ENCODE measurements around the gene BRD9.
"Not testable (repeated sequence)": the region's sequence is repeated elsewhere in the genome, so short reads cannot be mapped to it uniquely, and the experiment has no call there.

Gene BRD9

DNA sequence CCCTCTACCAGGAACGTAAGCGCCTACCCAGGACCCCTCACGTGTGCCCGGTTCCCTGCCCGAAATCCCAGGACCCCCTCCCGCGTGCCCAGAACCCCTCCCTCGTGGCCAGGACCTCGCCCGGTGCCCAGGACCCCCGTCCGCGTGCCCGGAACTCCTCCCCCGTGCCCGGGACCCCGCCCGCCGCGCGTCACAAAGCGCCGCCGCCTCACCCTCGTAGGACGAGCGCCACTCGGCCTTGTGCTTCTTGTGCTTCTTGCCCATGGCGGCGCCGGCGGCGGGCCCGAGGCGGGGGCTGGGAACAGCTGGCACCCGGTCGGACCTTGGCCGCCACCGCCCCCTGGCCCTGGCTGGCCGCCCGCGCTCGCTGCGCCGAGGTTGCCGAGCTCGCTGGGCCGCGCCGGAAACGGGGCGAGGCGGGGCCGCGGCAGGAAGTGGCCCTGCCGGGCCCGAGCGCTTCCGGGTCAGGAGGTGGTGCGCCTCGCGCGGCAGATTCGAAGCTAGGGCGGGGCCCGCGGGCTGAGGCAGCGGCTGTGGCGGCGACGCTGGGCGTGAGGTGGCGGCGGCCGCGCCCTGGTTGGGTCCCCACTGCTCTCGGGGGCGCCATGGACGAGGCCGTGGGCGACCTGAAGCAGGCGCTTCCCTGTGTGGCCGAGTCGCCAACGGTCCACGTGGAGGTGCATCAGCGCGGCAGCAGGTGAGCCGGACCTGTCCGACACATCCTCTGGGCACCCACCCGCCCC is at the start of gene BRD9, which contains the start of gene TRIP13:
Gene BRD9 (minus strand): TSS at position 408 of the 743 bp plus-strand sequence. CDS start 144 bp downstream, at position 264.
Gene TRIP13 (plus strand): TSS at position 491 of the 743 bp plus-strand sequence. CDS start 115 bp downstream, at position 606.
- peak; percentile 4 to 89 for DNase-seq

DNA sequence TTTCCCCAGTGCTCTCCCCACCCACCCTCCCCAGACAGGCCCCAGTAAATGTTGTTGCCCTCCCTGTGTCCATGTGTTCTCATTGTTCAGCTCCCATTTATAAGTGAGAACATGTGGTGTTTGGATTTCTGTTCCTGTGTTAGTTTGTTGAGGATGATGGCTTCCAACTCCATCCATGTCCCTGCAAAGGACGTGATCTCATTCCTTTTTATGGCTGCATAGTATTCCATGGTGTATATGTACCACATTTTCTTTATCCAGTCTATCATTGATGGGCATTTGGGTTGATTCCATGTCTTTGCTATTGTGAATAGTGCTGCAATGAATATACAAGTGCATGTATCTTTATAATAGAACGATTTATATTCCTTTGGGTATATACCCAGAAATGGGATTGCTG is 48.1 kb upstream of the BRD9 start:
- not testable (repeated sequence) for DNase-seq

DNA sequence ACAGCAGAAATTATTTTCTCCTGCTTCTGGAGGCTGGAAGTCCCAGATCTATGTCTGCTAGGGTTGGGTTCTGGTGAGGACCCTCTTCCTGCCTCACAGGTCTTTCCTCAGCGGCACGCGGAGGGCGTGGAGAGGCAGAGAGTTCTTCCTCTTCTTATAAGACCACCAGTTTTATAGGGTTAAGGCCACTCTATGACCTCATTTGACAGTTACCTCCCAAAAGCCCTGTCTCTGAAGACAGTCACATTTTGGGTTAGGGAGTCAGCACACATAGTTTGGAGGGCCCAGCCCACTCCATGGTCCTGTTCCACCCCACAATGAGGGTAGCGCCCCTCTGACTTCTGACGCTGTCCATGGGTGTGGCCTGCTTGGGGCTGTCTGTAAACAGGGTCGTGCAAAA is 46.8 kb upstream of the BRD9 start:
- DNase-seq: no peak

DNA sequence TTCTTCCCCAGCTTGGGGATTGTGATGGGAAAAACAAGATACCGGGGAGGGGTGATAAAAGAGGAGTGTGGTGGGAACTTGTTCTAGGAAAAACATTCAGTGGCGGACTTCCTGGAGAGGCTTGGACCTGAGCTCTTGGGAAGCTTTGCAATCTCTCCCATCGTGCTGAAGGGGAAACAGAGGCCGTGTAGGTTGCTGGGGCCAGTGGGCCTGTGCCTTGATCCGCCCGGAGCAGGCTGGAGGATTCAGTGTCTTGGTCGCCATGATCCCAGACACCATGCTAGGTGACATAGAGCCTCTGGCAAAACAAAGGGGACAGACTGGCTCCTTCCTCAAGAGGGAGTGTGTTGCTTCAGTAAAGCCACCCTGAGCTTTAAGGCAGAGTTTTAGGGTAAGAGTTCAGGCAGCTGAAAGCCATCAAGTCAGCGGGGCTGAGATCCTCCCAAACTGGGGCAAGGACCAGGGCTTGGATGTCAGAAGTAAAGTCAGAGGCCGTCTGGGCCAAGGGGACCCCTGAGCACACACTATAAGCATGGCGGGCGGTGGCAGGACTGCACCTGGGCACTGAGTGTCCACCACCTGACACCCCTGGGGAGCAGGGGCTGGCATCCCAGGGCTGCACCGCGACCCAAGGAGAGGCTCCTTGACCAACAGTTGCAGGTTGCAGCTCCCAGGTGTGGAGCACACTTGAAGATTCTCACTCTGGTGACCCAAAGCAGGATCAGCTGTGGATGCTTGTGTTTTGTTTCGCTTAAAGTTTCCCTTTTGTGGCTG is 44.7 kb upstream of the BRD9 start:
- no peak for DNase-seq

DNA sequence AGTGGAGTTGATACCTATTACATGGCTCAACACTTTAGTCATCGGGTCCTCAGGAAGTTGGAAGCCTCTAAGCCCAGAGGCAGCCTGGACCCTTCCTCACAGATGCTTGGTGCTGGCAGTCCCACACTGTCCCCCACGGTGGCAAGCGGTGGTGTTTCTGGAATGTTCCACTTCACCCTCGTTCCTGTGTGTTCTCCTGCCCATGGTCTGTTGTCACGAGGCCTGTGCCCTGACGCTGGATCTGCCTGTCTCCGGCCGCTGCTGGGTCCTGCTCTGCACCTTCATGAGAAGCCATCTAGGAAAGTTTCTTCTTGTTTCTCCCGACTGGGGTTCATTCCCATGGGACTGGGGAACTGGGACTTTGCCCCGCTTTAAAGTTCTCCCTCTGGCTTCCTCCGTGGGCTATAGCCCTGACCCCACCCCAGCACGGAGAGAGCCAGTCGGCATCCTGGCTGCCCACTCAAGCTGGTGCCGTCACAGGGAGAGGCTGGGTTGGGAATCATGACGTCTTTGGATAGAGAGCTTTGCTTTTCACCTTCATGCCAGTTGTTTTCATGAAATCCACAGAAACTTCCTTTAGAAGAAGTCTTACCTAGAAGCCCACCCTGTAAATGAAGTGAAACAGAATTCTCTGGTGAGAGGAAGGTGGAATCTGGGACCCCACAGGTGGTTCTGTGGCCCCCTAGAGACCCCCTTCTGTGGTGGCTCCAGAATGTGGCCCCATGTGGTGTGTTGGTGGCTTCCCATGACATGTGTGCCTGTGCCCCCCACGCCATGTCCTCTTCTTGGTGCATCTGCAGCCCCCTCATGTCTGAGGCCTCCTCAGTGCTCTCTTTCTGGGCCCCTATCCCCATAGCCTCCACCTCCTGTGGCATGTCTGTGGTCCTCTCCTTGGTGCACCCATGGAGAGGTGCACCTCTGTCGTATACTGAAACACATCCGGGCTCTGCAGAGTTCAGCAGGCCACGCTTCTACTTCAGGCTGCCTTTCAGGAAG is 43.8 kb upstream of the BRD9 start:
- DNase-seq: no peak

DNA sequence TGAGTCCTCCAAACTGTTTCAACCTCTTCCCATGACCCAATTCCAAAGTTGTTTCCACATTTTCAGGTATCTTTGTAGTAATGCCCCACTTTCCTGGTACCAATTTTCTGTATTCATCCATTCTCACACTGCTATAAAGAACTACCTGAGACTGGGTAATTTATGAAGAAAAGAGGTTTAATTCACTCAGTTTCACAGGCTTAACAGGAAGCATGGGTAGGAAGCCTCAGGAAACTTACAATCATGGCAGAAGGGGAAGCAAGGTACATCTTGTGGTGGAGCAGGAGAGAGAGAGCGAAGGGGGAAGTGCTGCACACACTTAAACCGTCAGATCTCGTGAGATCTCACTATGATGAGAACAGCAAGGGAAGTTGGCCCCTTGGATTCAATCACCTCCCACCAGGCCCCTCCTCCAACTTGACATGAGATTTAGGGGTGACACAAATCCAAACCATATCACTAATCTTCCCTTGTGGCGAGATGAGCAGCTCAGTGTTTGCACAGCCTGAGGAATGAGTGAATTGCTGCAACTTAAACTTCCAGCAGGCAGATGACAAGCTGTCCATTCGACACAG is 43.0 kb upstream of the BRD9 start:
- DNase-seq: no peak

DNA sequence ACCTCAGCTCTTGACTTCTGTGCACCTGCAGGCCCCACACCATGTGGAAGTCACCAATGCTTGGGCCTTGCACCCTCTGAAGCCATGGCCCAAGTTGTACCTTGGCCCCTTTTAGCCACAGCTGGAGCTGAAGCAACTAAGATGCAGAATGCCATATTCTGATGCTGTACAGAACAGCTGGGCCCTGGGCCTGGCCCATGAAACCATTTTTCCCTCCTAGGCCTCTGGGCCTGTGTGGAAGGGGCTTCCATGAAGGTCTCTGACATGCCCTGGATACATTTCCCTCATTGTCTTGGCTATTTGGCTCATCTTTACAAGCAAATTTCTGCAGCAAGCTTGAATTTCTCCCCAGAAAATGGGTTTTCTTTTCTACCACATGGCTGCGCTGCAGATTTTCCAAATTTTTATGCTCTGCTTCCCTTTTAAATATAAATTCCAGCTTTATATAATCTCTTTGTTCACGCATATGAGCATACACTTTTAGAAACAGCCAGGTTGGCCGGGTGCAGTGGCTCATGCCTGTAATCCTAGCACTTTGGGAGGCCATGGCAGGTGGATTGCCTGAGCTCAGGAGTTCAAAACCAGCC is 41.9 kb upstream of the BRD9 start:
- DNase-seq: not testable (repeated sequence)

DNA sequence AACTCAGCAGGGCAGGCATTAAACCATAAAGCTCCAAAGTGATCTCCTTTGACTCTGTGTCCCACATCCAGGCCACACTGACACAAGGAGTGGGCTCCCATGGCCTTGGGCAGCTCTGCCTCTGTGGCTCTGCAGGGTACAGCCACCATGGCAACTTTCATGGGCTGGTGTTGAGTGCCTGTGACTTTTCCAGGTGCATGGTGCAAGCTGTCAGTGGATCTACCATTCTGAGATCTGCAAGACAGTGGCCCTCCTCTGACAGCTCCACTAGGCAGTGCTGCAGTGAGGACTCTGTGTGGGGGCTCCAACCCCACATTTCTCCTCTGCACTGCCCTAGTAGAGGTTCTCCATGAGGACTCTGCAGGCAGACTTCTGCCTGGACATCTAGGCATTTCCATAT is 41.4 kb upstream of the BRD9 start:
- DNase-seq: not testable (repeated sequence)

DNA sequence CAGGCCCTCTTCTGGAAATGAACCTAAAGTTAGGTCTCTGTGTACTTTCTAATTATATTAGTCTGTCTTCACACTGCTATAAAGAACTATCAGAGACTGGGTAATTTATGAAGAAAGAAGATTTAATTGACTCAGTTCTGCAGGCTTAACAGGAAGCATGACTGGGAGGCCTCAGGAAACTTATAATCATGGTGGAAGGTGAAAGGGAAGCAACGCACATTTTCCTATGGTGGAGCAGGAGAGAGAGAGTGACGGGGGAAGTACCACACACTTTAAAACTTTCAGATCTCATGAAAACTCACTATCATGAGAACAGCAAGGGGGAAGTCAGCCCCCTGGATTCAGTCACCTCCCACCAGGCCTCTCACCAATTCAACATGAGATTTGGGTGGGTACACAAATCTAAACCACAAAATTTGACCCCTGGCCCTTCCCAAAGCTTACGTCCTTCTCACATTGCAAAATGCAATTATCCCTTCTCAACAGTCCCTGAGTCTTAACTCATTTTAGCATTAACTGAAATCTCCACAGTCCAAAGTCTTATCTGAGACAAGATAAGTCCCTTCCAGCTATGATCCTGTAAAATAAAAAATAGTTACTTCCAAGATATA is 40.8 kb upstream of the BRD9 start:
- DNase-seq: no peak

DNA sequence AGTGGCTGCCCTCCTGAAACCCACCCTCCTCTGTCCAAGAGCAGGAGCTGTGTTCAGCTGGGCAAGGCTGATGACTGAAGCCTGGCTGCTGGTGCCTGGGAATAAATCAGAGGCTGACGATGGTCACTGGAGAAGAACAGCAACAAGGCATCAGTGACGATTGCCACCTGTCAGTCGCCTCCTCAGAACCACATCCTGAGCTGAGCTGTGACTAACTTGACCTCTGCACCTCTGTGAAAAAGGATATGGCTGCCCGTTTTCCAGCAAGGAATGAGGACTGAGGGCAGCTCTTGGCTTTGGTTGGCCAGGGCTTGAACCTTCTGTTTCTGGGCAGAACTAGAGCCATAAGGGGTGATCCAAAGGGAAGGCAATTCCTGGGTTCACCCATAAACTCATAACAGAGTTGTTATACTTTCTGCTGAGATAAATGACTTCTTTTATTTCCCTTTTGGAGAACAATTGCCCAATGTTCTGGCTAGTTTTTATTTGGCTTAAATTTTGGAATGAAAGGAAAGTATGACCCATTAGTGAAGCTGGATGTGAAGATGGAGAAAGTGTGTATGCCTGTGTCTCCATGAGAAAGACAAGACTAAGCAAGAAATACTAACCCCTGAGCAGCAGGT is 40.1 kb upstream of the BRD9 start:
- no peak for DNase-seq

DNA sequence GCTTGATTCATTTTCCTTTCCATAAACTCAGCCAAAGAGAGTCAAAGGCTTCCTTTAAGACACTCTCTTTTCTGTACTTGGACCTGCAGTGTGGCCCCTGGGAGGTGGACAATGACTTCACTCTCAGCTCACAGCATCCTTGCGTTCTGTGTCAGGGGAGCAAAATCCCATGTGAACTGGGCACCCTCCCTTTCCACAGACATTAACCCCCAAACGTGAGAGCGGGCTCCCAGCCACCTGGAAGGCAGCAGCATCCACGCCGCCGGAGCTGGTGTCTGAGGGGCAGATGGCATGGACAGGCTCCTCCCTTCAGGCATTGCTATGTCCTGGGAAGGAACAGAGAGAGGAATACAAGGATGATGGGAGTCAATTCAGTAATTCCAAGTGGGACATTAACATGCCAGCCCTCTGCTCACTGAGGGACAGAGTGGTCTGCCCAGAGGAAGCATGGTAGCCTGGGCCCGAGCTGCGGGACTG is 39.6 kb upstream of the BRD9 start:
- no peak for DNase-seq

DNA sequence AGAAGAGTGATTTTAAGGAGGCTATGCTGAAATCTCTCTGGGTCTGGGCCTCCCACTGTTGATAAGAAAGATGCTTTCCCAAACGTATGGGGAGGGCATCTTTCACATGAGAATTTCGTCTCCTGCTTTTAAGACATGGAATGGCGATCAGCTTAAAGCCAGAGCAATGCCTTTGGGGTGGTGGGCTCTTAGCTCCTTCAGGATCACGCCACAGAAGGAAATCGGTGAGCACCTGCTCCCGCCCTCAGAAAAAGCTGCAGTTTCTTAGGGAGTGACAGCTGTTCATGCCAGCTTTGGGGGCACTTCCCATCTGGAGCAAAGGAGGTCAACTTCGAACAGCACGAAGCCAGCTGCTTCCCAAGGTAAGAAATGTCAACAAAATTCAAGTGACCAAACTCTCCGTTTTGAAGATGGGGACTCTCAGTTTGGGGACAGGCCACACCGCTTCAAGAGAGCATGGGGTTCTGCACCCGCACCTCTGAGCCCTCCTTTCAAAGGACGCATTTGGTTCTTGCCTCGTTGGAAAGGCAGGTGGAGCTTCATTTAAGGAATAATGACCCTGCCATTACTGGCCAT is 39.1 kb upstream of the BRD9 start:
- no peak for DNase-seq

DNA sequence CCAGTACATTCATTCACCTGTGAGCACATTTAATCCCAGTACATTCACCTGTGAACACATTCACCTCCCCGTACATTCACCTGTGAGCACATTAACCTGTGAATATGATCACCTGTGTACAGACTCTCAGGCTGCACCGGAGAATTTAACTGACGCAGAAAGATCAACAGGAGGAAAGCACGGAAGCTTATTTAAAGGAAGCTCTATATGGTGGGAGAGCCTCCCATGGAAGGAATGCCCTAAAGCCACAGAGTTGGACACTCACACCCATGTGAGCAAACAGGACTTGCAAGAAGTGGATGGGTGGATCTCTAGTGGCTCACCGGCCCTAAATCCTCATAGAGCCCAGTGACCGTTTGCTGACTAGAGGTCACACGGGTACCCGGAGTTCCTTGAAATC is 38.3 kb upstream of the BRD9 start:
- DNase-seq: no peak

DNA sequence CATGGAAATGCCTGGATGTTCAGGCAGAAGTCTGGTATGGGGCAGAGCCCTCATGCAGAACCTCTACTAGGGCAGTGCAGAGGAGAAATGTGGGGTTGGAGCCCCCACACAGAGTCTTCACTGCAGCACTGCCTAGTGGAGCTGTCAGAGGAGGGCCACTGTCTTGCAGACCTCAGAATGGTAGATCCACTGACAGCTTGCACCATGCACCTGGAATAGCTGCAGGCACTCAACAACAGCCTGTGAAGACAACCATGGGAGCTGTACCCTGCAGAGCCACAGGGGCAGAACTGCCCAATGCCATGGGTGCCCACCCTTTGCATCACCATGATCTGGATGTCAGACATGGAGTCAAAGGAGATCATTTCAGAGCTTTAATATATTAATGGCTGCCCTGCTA is 37.0 kb upstream of the BRD9 start:
- DNase-seq: no peak

DNA sequence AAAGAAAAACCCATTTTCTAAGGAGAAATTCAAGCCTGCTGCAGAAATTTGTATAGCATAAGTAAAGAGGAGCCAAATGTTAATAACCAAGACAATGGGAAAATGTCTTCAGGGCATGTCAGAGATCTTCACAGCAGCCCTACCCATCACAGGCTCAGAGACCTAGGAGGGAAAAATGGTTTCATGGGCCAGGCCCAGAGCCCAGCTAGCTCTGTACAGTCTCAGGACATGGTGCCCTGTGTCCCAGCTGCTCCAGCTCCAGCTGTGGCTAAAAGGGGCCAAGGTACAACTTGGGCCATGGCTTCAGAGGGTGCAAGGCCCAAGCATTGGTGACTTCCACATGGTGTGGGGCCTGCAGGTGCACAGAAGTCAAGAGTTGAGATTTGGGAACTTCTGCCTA is 36.6 kb upstream of the BRD9 start:
- DNase-seq: not testable (repeated sequence)

DNA sequence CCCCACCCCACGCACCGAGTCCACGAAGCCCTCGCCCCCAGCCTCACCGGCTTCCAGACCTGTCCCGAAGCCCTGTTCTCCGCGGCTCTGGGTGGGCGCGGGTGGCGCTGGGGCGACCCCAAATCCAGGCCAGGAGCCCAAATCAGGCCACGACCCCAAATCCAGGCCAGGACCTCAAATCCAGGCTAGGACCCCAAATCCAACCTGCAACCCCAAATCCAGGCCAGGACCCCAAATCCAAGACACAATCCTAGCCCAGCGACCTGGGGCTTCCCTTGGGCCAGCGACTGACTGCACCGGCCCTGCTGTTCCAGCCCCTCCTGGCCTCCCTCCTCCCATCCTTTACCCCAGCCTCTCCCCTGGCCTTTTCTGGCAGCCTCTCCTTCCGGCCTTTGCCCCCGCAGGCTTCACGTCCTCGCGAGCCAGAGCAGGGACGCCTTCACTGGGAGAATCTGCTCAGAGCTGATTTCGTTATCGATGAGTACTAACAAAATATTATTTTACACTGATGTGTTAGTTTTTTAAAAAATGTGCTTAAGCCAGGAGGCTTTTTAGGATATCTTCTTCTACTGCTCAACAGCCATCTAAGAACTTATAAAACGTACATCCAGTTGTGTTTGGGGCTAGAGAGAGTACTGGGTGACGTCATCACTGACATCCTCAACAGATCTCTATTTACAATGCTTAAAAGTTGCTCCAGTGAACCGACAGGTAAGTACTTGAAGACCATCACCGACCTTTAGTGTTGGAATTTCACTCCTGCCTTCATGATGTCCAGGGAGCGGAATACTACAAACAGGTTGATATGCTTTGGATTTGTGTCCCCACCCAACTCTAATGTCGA is 34.8 kb upstream of the BRD9 start:
- no peak for DNase-seq

DNA sequence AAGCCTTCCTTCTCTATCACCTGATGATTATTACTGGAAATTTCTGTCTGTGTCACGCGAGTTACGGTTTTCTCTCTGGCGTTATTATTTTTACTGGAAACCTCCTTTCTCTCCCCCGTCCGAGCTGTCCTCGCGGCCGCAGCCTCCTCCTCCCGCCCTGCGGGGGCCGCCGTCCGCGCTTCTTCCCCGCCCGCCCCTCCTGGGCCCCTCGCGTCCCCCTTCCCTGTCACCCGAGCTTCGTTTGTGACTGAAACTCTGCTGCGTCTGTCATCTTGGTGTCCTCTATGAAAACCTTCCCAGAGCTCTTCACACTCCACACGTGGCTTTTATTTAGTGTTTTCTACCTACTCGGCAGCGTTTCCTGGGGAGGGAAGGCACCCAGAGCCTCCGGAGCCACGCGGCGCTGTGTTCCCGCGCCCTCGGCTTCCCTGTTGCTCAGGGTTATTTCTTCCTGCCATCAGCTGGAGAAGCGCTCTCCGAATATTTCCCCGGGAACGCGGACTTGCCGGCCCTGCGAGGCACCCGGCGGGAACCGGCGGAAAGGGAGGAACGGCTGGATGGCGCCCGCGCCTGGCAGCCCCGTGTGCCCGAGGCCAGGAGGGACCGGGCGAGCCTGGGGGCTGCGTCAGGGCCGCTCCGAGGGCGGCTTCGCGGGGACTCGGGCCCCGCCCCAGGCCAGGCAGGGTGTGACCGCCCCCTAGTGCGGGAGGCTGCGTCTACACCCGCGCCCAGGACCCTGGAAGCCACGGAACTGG is 34.0 kb upstream of the BRD9 start:
- DNase-seq: peak in 1 of 2 experiments; percentile 65

DNA sequence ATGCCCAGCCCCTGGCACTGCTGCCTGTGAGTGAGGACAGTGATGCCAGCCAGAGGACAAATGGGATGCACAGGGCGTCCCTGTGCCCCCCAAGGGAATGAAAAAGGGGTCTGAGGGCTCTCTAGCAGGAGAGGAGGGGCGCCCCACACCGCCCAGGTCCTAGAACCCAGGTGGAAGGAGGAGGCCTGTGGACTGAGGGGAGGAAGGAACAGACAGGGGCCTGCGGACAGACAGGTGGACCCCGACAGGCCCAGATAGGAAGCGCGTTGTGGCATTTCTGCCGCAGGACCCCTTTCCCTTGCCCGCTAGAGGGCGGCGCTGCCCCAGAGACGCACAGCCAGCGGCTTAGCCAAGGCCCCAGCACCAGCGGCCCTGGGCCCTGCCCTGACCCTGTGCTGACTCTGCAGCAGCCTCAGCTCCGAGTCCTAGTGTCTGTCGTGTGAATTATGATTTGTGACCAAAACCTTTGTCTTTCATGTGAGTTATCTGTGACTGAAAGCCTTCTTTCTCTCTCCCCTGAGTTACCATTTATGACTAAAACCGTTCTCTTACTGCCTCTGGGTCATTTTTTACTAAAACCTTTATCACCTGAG is 30.8 kb upstream of the BRD9 start:
- peak; percentile 49 to 88 for DNase-seq

Data from NCI-H526 (cell line).